Endothelial cell of hepatic sinusoid (primary cell): Measurements from ENCODE around the gene SHOX.
"Not testable (repeated sequence)": the region's sequence is repeated elsewhere in the genome, so short reads cannot be mapped to it uniquely, and the experiment has no call there.

Source experiments
- in situ Hi-C: cut with HindIII; loops from 2 replicates; pipeline ENCODE4 v1.10.0; 2017; ENCODE audit warnings: low sequenced_read_pairs

The SHOX gene

GRCh38 chrX:621705-622503 is 8.7 kb upstream of the SHOX start:
- in situ Hi-C loops: no loop called here

GRCh38 chrX:622802-623201 is 7.8 kb upstream of the SHOX start:
- in situ Hi-C loops: not testable (repeated sequence)

- in situ Hi-C loops: no loop called here
These were observed 7.4 kb upstream of the SHOX start for GRCh38 chrX:623268-623598.

GRCh38 chrX:623599-624315 is 6.8 kb upstream of the SHOX start:
- in situ Hi-C loops: no loop called here

- in situ Hi-C loops: no loop called here
These were observed 5.4 kb upstream of the SHOX start for GRCh38 chrX:625137-625691.

GRCh38 chrX:626047-626446 is 4.5 kb upstream of the SHOX start:
- in situ Hi-C loops: not testable (repeated sequence)

GRCh38 chrX:626745-627509 is 3.7 kb upstream of the SHOX start:
- in situ Hi-C loops: no loop called here

GRCh38 chrX:627510-627981 is 3.0 kb upstream of the SHOX start:
- in situ Hi-C loops: no loop called here

- in situ Hi-C loops: no loop called here
These were observed 2.6 kb upstream of the SHOX start for GRCh38 chrX:627995-628394.

GRCh38 chrX:629230-630006 is 1.2 kb upstream of the SHOX start:
- in situ Hi-C loops: no loop called here

- in situ Hi-C loops: no loop called here
These were observed 482 bp upstream of the SHOX start for GRCh38 chrX:630007-630611.

GRCh38 chrX:631802-632365 is 1.3 kb downstream of the SHOX start:
- in situ Hi-C loops: no loop called here

GRCh38 chrX:632366-633042 is 1.9 kb downstream of the SHOX start:
- in situ Hi-C loops: no loop called here

- in situ Hi-C loops: no loop called here
These were observed 2.7 kb downstream of the SHOX start for GRCh38 chrX:633043-633984.

- in situ Hi-C loops: no loop called here
These were observed 3.7 kb downstream of the SHOX start for GRCh38 chrX:633985-634958.

GRCh38 chrX:635428-636090 is 5.0 kb downstream of the SHOX start:
- in situ Hi-C loops: no loop called here
